ENCODE results near the gene TENM4. TPM values are rescaled to one million over a fixed set of nuclear protein-coding genes. Genes with fewer than 3 reads are reported as not detected.
A peak's percentile ranks its signal among the peaks of the same experiment; 100 is the strongest.

TENM4 gene
- total RNA-seq, 1 donor from 2014 or later, result 5.1 TPM

- Histone ChIP-seq H2AFZ (replicated peaks) (no peak overlapping the region), H3K9ac (no peak overlapping the region), H3K9me3 (ENCODE audit: low read depth) (no peaks in the 10 kb centered on the region), H3K27me3 (no peaks in the 10 kb centered on the region), H3K36me3 (no peaks in the 10 kb centered on the region), H3F3A (ENCODE audit: low read depth) (no peaks in the 10 kb centered on the region), H3K4me3 (no peak overlapping the region), H3K4me1 (peaks cover 26% of the 10 kb centered on the region), H3K79me2 (ENCODE audit: low read depth) (no peaks in the 10 kb centered on the region), H3K27ac (no peak overlapping the region), H3K4me2 (no peak overlapping the region), H4K20me1 (ENCODE audit: low read depth) (peaks cover 3% of the 10 kb centered on the region)
- Mint-ChIP-seq H3K27ac (peak overlapping the region; percentile 48), H3K4me3 (no peak overlapping the region), H3K27me3 (ENCODE audit: insufficient read depth, low read depth) (no peaks in the 10 kb centered on the region), H3K9me3 (no peaks in the 10 kb centered on the region), H3K36me3 (no peaks in the 10 kb centered on the region), H3K4me1 (peaks cover 43% of the 10 kb centered on the region)
- DNase-seq (ENCODE audit: low spot score), result no peak
- no peak for TF ChIP-seq EZH2 (IDR thresholded peaks at IDR 0.05)
- no peak for TF ChIP-seq EZH2phosphoT487 (IDR thresholded peaks at IDR 0.05)
- TF ChIP-seq CTCF (IDR thresholded peaks at IDR 0.05), result no peak
Observed at GRCh38 chr11:79047321-79047720, 393.5 kb downstream of the TENM4 start.

GRCh38 chr11:79046366-79046765 is 394.5 kb downstream of the TENM4 start:
- peak overlapping the region; percentile 16 for H3K4me3 Mint-ChIP-seq
- DNase-seq (ENCODE audit: low spot score), result no peak
- no peak overlapping the region for H3K27ac ChIP-seq
- no peak overlapping the region for H3K9ac ChIP-seq
- no peaks in the 10 kb centered on the region for H3K9me3 Mint-ChIP-seq
- H3K4me1 Mint-ChIP-seq, result peaks cover 43% of the 10 kb centered on the region
- H3F3A ChIP-seq (ENCODE audit: low read depth), result no peaks in the 10 kb centered on the region
- H3K27me3 ChIP-seq, result no peaks in the 10 kb centered on the region
- no peak for TF ChIP-seq CTCF (IDR thresholded peaks at IDR 0.05)
- no peak for TF ChIP-seq EZH2 (IDR thresholded peaks at IDR 0.05)
- no peak for TF ChIP-seq EZH2phosphoT487 (IDR thresholded peaks at IDR 0.05)
- H3K27me3 Mint-ChIP-seq (ENCODE audit: insufficient read depth, low read depth), result no peaks in the 10 kb centered on the region
- H3K36me3 ChIP-seq, result no peaks in the 10 kb centered on the region
- H4K20me1 ChIP-seq (ENCODE audit: low read depth), result peaks cover 3% of the 10 kb centered on the region
- no peaks in the 10 kb centered on the region for H3K9me3 ChIP-seq (ENCODE audit: low read depth)
- peak overlapping the region; percentile 80 for H3K27ac Mint-ChIP-seq
- no peak overlapping the region for H2AFZ ChIP-seq (replicated peaks)
- H3K4me1 ChIP-seq, result peaks cover 33% of the 10 kb centered on the region
- no peaks in the 10 kb centered on the region for H3K79me2 ChIP-seq (ENCODE audit: low read depth)
- no peak overlapping the region for H3K4me3 ChIP-seq
- H3K36me3 Mint-ChIP-seq, result no peaks in the 10 kb centered on the region
- peak overlapping the region; percentile 19 for H3K4me2 ChIP-seq

GRCh38 chr11:79045800-79046304 is 395.0 kb downstream of the TENM4 start:
- no peaks in the 10 kb centered on the region for H3K36me3 ChIP-seq
- TF ChIP-seq EZH2phosphoT487 (IDR thresholded peaks at IDR 0.05) (no peak), EZH2 (IDR thresholded peaks at IDR 0.05) (no peak)
- no peaks in the 10 kb centered on the region for H3K79me2 ChIP-seq (ENCODE audit: low read depth)
- H3K9ac ChIP-seq, result no peak overlapping the region
- H3K27ac Mint-ChIP-seq, result peak overlapping the region; percentile 64
- no peaks in the 10 kb centered on the region for H3K9me3 Mint-ChIP-seq
- peaks cover 33% of the 10 kb centered on the region for H3K4me1 ChIP-seq
- no peaks in the 10 kb centered on the region for H3K27me3 Mint-ChIP-seq (ENCODE audit: insufficient read depth, low read depth)
- peak; percentile 46 for DNase-seq (ENCODE audit: low spot score)
- H3K36me3 Mint-ChIP-seq, result no peaks in the 10 kb centered on the region
- H3K4me2 ChIP-seq, result peak overlapping the region; percentile 19
- no peak overlapping the region for H2AFZ ChIP-seq (replicated peaks)
- H3F3A ChIP-seq (ENCODE audit: low read depth), result no peaks in the 10 kb centered on the region
- no peaks in the 10 kb centered on the region for H3K27me3 ChIP-seq
- peaks cover 3% of the 10 kb centered on the region for H4K20me1 ChIP-seq (ENCODE audit: low read depth)
- no peak overlapping the region for H3K27ac ChIP-seq
- H3K9me3 ChIP-seq (ENCODE audit: low read depth), result no peaks in the 10 kb centered on the region
- peaks cover 43% of the 10 kb centered on the region for H3K4me1 Mint-ChIP-seq
- no peak overlapping the region for H3K4me3 Mint-ChIP-seq
- H3K4me3 ChIP-seq, result no peak overlapping the region

- Mint-ChIP-seq H3K4me3 (no peak overlapping the region), H3K36me3 (no peaks in the 10 kb centered on the region), H3K27ac (peak overlapping the region; percentile 57), H3K4me1 (peaks cover 43% of the 10 kb centered on the region), H3K27me3 (ENCODE audit: insufficient read depth, low read depth) (no peaks in the 10 kb centered on the region), H3K9me3 (no peaks in the 10 kb centered on the region)
- H3K27ac ChIP-seq, result no peak overlapping the region
- no peak overlapping the region for H2AFZ ChIP-seq (replicated peaks)
- H3K4me1 ChIP-seq, result peaks cover 33% of the 10 kb centered on the region
- TF ChIP-seq EZH2phosphoT487 (IDR thresholded peaks at IDR 0.05) (no peak), EZH2 (IDR thresholded peaks at IDR 0.05) (no peak), CTCF (IDR thresholded peaks at IDR 0.05) (no peak)
- no peaks in the 10 kb centered on the region for H3K9me3 ChIP-seq (ENCODE audit: low read depth)
- H3F3A ChIP-seq (ENCODE audit: low read depth), result no peaks in the 10 kb centered on the region
- no peaks in the 10 kb centered on the region for H3K79me2 ChIP-seq (ENCODE audit: low read depth)
- peak overlapping the region; percentile 19 for H3K4me2 ChIP-seq
- peaks cover 3% of the 10 kb centered on the region for H4K20me1 ChIP-seq (ENCODE audit: low read depth)
- H3K9ac ChIP-seq, result no peak overlapping the region
- H3K27me3 ChIP-seq, result no peaks in the 10 kb centered on the region
- peak; percentile 30 for DNase-seq (ENCODE audit: low spot score)
- H3K4me3 ChIP-seq, result no peak overlapping the region
- no peaks in the 10 kb centered on the region for H3K36me3 ChIP-seq
Observed at GRCh38 chr11:79045018-79045799, 395.6 kb downstream of the TENM4 start.

All from neural progenitor cell (in vitro differentiated cells).